SK-N-SH (cell line): ENCODE measurements around the gene MAP2K3.

ENCODE experiments used
- FOXM1 ChIP-seq: IDR thresholded peaks from 2 replicates; pipeline ENCODE4 v1.4.0; 2012; ENCODE audit warnings: low read depth, mild to moderate bottlenecking
- RFX5 ChIP-seq: IDR thresholded peaks from 2 replicates; pipeline ENCODE4 v1.6.1; 2012; ENCODE audit warnings: mild to moderate bottlenecking, improper control_type of control experiment, low read length
- YY1 ChIP-seq: IDR thresholded peaks from 2 replicates; pipeline ENCODE4 v1.4.0; 2012; ENCODE audit warnings: low read depth, mild to moderate bottlenecking
- TF ChIP-seq, protein P1 (sequence below): fragments of 200-600 bp; sonication (generic); IDR thresholded peaks from 2 replicates; pipeline ENCODE4 v1.6.1; 2017; ENCODE audit warnings: antibody characterized with exemption, mild to moderate bottlenecking, moderate library complexity
- TF ChIP-seq, protein P2 (sequence below): fragments of 150-350 bp; IDR thresholded peaks from 2 replicates; pipeline ENCODE4 v1.6.1; 2017; ENCODE audit warnings: antibody characterized with exemption, low read length, low read depth, borderline replicate concordance
- TF ChIP-seq, protein P3 (sequence below): IDR thresholded peaks from 2 replicates; pipeline ENCODE4 v1.4.0; 2012; ENCODE audit warnings: low read depth

DNA sequence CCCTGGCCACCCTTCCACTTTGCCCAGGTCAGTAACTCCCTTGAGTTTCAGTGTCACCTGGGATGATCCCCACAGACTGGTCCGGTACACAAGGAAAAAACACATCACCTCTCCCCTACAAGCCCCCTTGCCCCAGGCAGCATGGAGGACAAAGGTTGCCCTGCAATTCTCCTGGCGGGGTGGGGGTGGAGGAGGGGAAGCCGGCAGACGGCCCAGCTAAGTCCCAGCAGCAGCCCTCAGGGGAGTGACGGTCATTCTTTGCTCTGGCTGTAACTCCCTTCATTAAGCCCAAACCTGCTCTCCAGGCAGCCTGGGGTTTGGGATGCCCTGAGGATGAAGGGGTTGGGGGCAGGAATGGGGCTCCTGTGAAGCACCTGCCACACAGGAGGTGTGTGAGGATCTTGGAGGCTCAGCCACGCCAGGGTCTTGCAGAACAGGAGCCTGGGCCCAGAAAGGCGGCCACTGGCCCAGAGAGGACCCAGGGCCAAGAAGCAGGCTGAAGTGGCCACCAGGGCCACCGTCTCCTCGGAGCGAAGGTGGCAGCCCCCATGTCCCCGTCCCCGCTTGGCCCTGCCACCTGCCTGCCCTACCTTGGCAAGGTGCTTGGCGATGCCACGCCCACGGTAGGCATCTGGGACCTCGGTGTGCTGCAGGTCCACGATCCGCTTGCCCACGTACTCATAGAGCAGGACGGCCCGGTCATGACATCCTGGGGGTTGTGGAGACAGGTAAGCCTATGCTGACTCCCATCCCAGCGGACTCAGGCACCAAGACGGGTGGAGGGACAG, 40.8 kb upstream of the MAP2K3 start:
- TF ChIP-seq YY1 (no peak), FOXM1 (no peak), RFX5 (no peak)
- TF ChIP-seq, protein P1, sequence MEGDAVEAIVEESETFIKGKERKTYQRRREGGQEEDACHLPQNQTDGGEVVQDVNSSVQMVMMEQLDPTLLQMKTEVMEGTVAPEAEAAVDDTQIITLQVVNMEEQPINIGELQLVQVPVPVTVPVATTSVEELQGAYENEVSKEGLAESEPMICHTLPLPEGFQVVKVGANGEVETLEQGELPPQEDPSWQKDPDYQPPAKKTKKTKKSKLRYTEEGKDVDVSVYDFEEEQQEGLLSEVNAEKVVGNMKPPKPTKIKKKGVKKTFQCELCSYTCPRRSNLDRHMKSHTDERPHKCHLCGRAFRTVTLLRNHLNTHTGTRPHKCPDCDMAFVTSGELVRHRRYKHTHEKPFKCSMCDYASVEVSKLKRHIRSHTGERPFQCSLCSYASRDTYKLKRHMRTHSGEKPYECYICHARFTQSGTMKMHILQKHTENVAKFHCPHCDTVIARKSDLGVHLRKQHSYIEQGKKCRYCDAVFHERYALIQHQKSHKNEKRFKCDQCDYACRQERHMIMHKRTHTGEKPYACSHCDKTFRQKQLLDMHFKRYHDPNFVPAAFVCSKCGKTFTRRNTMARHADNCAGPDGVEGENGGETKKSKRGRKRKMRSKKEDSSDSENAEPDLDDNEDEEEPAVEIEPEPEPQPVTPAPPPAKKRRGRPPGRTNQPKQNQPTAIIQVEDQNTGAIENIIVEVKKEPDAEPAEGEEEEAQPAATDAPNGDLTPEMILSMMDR: no peak
- TF ChIP-seq, protein P2, sequence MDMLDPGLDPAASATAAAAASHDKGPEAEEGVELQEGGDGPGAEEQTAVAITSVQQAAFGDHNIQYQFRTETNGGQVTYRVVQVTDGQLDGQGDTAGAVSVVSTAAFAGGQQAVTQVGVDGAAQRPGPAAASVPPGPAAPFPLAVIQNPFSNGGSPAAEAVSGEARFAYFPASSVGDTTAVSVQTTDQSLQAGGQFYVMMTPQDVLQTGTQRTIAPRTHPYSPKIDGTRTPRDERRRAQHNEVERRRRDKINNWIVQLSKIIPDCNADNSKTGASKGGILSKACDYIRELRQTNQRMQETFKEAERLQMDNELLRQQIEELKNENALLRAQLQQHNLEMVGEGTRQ: no peak
- TF ChIP-seq, protein P3, sequence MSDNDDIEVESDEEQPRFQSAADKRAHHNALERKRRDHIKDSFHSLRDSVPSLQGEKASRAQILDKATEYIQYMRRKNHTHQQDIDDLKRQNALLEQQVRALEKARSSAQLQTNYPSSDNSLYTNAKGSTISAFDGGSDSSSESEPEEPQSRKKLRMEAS: no peak
